Osteocyte (in vitro differentiated cells): Measurements from ENCODE around the gene PFDN1. TPM values are rescaled to one million over a fixed set of nuclear protein-coding genes. Genes with fewer than 3 reads are reported as not detected.
"Not testable (repeated sequence)": the region's sequence is repeated elsewhere in the genome, so short reads cannot be mapped to it uniquely, and the experiment has no call there.

Experiments
- DNase-seq: peaks from one replicate; pipeline ENCODE4 v3.0.0; 2021; ENCODE audit warnings: mixed read lengths; ENCODE audit not compliant: unreplicated experiment; ENCODE audit errors: extremely low spot score
- H3K27ac Mint-ChIP-seq: one replicate; pipeline ENCODE4 v1.8.0; 2021; ENCODE audit warnings: mild to moderate bottlenecking, mixed read lengths; ENCODE audit not compliant: unreplicated experiment
- H3K27me3 Mint-ChIP-seq: one replicate; pipeline ENCODE4 v1.8.0; 2021; ENCODE audit warnings: mixed read lengths; ENCODE audit not compliant: unreplicated experiment
- H3K36me3 Mint-ChIP-seq: one replicate; pipeline ENCODE4 v1.8.0; 2021; ENCODE audit warnings: mixed read lengths; ENCODE audit not compliant: unreplicated experiment
- H3K4me1 Mint-ChIP-seq: one replicate; pipeline ENCODE4 v1.8.0; 2021; ENCODE audit warnings: mixed read lengths; ENCODE audit not compliant: unreplicated experiment
- H3K4me3 Mint-ChIP-seq: one replicate; pipeline ENCODE4 v1.8.0; 2021; ENCODE audit warnings: mild to moderate bottlenecking, moderate library complexity, mixed read lengths; ENCODE audit not compliant: unreplicated experiment
- H3K9me3 Mint-ChIP-seq: one replicate; pipeline ENCODE4 v1.8.0; 2021; ENCODE audit warnings: mixed read lengths; ENCODE audit not compliant: unreplicated experiment
- CTCF ChIP-seq: fragments of 200-600 bp; sonication (generic); IDR thresholded peaks from 2 replicates; pipeline ENCODE4 v1.5.0; 2021; ENCODE audit warnings: antibody characterized with exemption, mild to moderate bottlenecking, moderate library complexity
- total RNA-seq: library from RNA; stranded (reverse); gene quantifications from 2 replicates; pipeline ENCODE4 v1.2.1, GENCODE V29; 2021

Gene PFDN1
- total RNA-seq, 1 donor from 2014 or later = 49.6 TPM

GRCh38 chr5:140346348-140347221 is 43.7 kb upstream of the PFDN1 start, which contains the start of gene HBEGF:
HBEGF (minus strand) TSS chr5:140346603; CDS start chr5:140346328, 275 bp downstream.
- H3K4me1 Mint-ChIP-seq = peaks cover 14% of the 10 kb centered on the region
- peak within 1 kb of the TSS; percentile 42 for H3K27ac Mint-ChIP-seq
- H3K9me3 Mint-ChIP-seq = no peaks in the 10 kb centered on the region
- H3K36me3 Mint-ChIP-seq = no peaks in the 10 kb centered on the region
- DNase-seq = peak; percentile 89
- peak within 1 kb of the TSS; percentile 83 for H3K4me3 Mint-ChIP-seq
- H3K27me3 Mint-ChIP-seq = no peaks in the 10 kb centered on the region
- TF ChIP-seq CTCF = peak; percentile 56

GRCh38 chr5:140345919-140346347 is 43.0 kb upstream of the PFDN1 start:
- peak; percentile 54 for TF ChIP-seq CTCF
- Mint-ChIP-seq H3K27me3 (no peaks in the 10 kb centered on the region), H3K4me1 (peaks cover 12% of the 10 kb centered on the region), H3K9me3 (no peaks in the 10 kb centered on the region), H3K36me3 (no peaks in the 10 kb centered on the region), H3K4me3 (peak overlapping the region; percentile 83), H3K27ac (peak overlapping the region; percentile 42)
- peak; percentile 87 for DNase-seq

GRCh38 chr5:140344683-140345423 is 42.0 kb upstream of the PFDN1 start:
- DNase-seq = no peak
- H3K27ac Mint-ChIP-seq = no peak overlapping the region
- no peaks in the 10 kb centered on the region for H3K36me3 Mint-ChIP-seq
- no peak for TF ChIP-seq CTCF
- peaks cover 12% of the 10 kb centered on the region for H3K4me1 Mint-ChIP-seq
- H3K4me3 Mint-ChIP-seq = no peak overlapping the region
- no peaks in the 10 kb centered on the region for H3K9me3 Mint-ChIP-seq
- no peaks in the 10 kb centered on the region for H3K27me3 Mint-ChIP-seq

GRCh38 chr5:140343849-140344248 is 40.9 kb upstream of the PFDN1 start:
- not testable (repeated sequence) for H3K27ac Mint-ChIP-seq, H3K9me3 Mint-ChIP-seq, H3K36me3 Mint-ChIP-seq, H3K4me3 Mint-ChIP-seq, H3K27me3 Mint-ChIP-seq, DNase-seq
- H3K4me1 Mint-ChIP-seq = peaks cover 12% of the 10 kb centered on the region

GRCh38 chr5:140342896-140343295 is 40.0 kb upstream of the PFDN1 start:
- no peak overlapping the region for H3K27ac Mint-ChIP-seq
- DNase-seq = no peak
- H3K9me3 Mint-ChIP-seq = no peaks in the 10 kb centered on the region
- H3K27me3 Mint-ChIP-seq = no peaks in the 10 kb centered on the region
- H3K36me3 Mint-ChIP-seq = no peaks in the 10 kb centered on the region
- no peak for TF ChIP-seq CTCF
- H3K4me3 Mint-ChIP-seq = no peak overlapping the region
- peaks cover 12% of the 10 kb centered on the region for H3K4me1 Mint-ChIP-seq
